ENCODE data around the gene POLL.

DNA sequence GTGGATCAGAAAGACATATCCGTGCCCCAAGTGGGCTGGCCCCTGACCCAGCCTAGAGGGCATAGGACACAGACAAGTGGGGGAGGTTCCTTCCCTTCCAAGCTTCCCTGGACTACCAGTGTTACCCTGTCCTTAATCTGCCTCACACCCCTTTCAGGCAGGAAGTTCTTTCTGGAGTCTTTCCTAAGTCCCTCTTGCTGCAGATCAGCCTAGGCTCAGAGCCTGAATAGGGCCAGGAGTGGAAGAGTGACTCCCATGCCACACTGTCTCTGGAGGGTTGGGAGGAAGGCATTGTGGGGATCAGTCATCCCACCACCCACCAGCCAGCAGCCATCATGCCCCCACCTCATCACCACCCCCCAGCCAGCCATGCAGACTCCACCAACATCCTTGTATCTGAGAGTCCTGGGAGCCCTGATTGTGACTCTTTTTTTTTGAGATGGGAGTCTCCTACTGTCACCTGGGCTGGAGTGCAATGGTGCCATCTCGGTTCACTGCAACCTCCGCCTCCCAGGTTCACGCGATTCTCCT lies 22.6 kb downstream of the POLL start:
- TF ChIP-seq, protein P1, sequence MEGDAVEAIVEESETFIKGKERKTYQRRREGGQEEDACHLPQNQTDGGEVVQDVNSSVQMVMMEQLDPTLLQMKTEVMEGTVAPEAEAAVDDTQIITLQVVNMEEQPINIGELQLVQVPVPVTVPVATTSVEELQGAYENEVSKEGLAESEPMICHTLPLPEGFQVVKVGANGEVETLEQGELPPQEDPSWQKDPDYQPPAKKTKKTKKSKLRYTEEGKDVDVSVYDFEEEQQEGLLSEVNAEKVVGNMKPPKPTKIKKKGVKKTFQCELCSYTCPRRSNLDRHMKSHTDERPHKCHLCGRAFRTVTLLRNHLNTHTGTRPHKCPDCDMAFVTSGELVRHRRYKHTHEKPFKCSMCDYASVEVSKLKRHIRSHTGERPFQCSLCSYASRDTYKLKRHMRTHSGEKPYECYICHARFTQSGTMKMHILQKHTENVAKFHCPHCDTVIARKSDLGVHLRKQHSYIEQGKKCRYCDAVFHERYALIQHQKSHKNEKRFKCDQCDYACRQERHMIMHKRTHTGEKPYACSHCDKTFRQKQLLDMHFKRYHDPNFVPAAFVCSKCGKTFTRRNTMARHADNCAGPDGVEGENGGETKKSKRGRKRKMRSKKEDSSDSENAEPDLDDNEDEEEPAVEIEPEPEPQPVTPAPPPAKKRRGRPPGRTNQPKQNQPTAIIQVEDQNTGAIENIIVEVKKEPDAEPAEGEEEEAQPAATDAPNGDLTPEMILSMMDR (conservative IDR thresholded peaks at IDR 0.05; ENCODE audit: low read depth, low read length): no peak
- no peak for TF ChIP-seq EZH2 (IDR thresholded peaks at IDR 0.05; ENCODE audit: borderline replicate concordance, low read depth, low read length, poor library complexity, severe bottlenecking)
